Left colon (tissue), 2 donors: ENCODE results near the gene RPS28. TPM values are rescaled to one million over a fixed set of nuclear protein-coding genes. Genes with fewer than 3 reads are reported as not detected.
A peak's percentile ranks its signal among the peaks of the same experiment; 100 is the strongest.
"Not testable (repeated sequence)": the region's sequence is repeated elsewhere in the genome, so short reads cannot be mapped to it uniquely, and the experiment has no call there.

Experiments
- ATAC-seq: fragments of 200-7000 bp; cut with Tn5 transposase; one replicate; pipeline ENCODE4 v1.9.1; 2020; ENCODE audit warnings: mild to moderate bottlenecking, moderate library complexity
- DNase-seq, 2 donors: peaks; one replicate each; pipeline ENCODE4 v3.0.0-alpha.2; 2020
- intact Hi-C, 2 donors: fragments of 100-400 bp; cut with DNase I in 1 of 2; cut with micrococcal nuclease in 1 of 2; formaldehyde crosslinking; loops; one replicate each; pipeline versions ENCODE4 v1.11.2 to v1.14.0; 2022; cut with DNase I, micrococcal nuclease
- total RNA-seq, 2 donors: library from RNA; stranded (reverse); fragmentation: NEBNext Ultra II Directional; extraction: Animal tissue kit (Norgen Biotek cat#: 25700); gene quantifications; one replicate each; pipeline ENCODE4 v1.2.1, GENCODE V29; 2021
- donor health status: DM: no; HTN: no; CAD: no.
- donor health status: DM: yes; HTN: yes; CAD: no.

The RPS28 gene
- total RNA-seq, 2 donors from 2014 or later = 1,489 to 1,517 TPM

DNA sequence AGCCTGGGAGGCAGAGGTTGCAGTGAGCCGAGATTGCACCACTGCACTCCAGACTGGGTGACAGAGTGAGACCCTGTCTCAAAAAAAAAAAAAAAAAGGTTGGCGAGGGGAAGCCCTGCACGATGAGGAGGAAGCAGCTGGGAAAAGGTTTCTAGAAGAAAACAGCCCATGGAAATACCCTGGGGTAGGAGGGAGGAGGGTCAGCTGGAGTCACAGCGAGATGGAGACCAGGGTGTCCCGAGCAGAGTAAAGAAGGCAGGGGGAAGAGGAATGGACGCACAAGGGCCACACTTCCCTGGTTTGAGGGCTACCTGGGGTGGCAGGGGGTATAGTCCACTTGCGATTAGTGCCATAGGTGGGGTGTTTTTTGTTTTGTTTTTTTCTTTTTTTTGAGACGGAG lies 15.4 kb downstream of the RPS28 start:
- intact Hi-C loops = no loop called here
- no peak for DNase-seq
- no peak for ATAC-seq

DNA sequence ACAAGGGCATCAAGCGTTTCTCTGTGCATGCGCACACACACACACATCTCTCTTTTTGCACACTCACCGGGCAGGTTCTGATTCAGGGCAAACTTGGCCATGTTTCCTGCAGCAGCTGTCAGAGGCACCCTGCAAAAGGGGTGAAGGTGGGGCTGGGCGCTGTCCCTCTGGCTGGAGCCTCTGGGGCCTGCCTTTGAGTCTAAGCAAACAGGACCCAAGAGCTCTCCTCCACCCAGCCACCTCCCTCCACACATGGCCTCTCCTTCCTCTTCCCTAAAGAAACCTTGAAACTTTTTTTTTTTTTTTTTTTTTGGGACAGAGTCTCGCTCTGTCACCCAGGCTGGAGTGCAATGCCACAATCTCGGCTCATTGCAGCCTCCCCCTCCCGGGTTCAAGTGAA lies 16.4 kb downstream of the RPS28 start:
- ATAC-seq (peak; percentile 30), DNase-seq (peak in 1 of 2 donors; percentile 20)
- intact Hi-C loops = no loop called here

DNA sequence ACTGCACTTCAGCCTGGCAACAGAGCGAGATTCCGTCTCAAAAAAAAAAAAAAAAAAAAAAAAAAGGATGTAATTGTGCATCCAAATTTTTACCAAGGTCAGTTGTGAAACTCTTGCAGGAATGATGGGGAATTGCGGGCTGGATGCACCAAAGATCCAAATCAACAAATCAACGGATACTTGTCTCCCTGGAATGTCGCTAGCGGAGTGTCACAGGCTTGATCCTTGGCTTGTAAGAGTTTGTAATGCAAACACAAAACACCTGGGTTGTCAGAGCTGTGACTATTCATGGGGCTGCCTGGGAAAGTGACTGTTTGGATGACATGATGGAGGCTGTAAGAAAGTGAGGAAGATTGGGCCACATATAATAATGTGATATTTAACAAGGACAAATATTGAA lies 17.5 kb downstream of the RPS28 start:
- ATAC-seq (no peak), DNase-seq (no peak)
- intact Hi-C loops = no loop called here

DNA sequence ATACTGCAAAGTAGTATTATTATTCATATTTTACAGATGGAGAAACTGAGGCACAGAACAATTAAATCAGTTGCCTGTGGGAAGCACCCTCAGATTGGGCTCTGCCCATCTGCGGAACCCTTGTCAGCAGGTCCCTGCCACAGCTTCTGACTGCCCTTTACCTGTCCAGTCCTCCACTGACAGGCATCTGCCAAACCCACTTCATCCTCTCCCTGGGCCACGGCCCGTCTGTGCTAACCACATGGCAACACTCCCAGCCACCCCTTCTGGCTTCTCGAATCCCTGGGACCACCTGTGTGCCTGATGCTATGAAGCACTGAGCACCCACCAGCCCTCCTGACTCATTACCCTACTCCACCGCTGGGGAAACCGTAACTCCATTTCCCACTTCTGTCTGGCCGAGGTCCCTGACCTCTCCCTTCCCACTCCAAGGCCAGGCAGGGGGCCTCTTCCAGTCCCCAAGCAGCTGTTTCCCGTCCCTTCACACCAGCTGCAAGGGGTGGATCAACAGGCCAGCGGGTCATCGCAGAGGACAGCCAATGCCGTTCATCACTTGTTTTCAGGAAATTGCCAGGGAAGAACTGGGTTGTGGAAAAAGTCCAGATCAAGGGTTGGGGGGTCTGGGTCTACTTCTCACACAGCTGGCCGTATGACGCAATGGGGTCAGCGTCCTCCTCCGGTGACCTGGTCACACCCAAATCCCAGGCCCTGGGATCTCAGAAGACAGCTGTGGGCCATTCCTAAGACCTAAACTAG lies 19.2 kb downstream of the RPS28 start:
- ATAC-seq (no peak), DNase-seq (no peak)
- intact Hi-C loops = no loop called here

DNA sequence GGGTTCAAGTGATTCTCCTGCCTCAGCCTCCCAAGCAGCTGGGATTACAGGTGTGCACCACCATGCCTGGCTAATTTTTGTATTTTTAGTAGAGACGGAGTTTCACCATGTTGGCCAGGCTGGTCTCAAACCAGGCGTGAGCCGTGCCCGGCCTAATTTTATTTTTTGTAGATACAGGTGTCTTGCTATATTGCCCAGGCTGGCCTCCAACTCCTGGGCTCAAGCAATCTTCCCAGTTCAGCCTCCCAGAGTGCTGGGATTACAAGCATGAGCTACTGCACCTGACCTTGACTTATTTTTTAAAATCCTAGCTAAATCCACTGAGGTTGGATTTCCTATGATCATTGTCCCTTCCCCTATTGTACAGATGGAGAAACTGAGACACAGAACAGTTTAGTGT lies 20.2 kb downstream of the RPS28 start:
- intact Hi-C loops, DNase-seq, ATAC-seq: not testable (repeated sequence)

DNA sequence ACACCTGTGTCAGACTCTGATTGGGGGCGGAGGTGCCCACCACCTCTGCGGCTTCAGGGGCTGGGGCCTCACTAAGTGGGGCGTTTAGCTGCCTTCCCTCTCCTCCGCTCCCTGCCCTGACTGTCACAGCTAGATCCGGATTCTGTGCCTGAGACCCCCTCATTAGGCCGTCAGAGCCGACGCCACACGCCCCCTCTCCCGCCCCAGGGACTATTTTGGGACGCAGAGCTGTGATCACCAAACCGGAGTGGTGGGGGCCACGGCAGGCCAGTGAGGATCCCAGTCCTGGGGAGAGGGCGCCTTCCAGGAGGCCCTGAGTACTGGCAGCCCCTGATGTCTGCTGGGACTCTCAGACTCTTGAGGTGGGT lies 21.0 kb downstream of the RPS28 start:
- ATAC-seq (no peak), DNase-seq (no peak)
- intact Hi-C loops = no loop called here

DNA sequence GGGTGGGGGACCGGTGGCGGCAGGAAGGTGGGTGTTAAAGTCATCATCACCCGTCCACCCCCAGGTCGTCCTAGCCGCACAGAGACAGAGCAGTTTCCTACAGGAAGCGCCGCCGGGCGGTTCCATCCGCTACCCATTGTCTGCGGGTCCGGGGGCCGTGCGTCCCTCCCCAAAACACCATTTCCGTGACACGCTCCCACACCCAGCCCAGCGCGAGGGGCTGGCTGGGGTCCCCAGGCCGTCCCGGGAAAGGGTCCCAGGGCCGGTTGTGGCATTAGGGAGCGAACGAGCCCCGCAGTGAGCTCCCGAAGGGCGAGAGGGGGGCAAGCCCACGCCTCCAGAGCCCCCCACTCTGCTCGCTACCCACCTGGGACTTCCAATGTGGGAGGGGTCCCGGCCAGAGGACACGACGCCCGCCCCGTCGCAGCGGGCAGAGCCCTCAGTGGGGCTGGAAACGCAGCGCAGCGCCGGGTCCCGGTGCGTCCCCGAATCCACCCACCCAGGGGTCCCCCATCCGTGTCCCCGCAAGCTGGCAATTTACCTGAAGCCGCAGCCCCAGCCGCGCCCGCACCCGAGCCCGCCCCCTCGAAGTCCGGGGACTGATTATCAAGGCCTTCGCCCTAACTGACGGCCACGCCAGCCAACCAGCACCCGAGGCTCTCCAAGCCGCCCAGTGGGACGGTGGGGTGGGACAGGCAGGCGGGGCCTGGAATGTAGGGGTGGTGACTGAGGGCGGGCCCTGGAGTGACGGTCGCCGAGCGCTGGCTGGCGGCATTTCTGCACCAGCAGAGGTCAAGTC lies 21.6 kb downstream of the RPS28 start, which contains the start of gene KANK3:
KANK3 (minus strand) TSS at position 579 of the 799 bp plus-strand sequence. CDS start 5,434 bp downstream, outside the sequence.
- intact Hi-C loops = no loop called here
- DNase-seq (peak; percentile 96 to 97), ATAC-seq (peak; percentile 100)

DNA sequence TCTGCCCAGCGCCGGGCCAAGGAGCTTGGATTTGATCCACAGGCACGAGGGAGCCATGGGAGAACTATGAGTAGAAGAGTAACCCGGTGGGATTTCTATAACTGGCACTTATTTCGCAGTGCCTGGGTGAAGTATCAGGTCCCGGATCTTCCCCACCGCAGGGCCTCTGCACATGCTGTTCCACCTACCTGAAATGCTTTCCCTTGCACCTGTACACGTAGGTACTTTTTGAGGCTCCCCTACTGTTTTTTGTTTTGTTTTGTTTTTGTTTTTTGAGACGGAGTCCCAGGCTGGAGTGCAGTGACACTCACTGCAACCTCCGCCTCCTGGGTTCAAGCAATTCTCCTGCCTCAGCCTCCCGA lies 22.2 kb downstream of the RPS28 start:
- intact Hi-C loops = no loop called here
- no peak for ATAC-seq
- DNase-seq = no peak

DNA sequence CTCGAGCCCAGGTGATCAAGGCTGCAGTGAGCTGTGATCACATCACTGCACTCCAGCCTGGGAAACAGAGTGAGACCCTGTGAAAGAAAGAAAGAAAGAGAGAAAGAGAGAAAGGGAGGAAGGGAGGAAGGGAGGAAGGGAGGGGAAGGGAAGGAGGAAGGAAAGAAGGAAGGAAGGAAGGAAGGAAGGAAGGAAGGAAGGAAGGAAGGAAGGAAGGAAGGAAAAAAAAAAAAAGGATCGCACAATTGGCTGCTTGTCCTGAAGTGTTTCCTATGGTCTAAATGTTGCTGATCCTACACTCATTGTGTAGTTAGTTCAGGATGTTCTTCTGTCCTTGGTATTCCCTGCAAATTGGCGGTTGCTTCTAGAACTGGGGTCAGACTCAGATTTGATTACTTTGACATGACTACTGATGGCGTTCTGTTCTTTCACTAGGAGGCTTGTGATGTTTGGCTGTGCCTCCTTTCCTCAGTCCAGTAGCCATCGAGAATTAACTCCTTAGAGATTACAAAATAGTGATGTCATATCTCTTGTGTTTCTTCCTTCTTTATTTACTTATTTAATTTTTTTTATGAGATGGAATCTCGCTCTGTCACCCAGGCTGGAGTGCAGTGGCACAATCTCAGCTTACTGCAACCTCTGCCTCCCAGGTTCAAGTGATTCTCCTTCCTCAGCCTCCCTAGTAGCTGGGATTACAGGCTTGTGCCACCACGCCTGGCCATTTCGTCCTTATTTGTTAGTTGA lies 28.5 kb downstream of the RPS28 start:
- intact Hi-C loops = loop anchor here in 1 of 2 donors (5.0 kb wide), 1 partner anchor 158 kb away; no protein-coding TSS in a partner anchor
- DNase-seq, ATAC-seq: not testable (repeated sequence)

DNA sequence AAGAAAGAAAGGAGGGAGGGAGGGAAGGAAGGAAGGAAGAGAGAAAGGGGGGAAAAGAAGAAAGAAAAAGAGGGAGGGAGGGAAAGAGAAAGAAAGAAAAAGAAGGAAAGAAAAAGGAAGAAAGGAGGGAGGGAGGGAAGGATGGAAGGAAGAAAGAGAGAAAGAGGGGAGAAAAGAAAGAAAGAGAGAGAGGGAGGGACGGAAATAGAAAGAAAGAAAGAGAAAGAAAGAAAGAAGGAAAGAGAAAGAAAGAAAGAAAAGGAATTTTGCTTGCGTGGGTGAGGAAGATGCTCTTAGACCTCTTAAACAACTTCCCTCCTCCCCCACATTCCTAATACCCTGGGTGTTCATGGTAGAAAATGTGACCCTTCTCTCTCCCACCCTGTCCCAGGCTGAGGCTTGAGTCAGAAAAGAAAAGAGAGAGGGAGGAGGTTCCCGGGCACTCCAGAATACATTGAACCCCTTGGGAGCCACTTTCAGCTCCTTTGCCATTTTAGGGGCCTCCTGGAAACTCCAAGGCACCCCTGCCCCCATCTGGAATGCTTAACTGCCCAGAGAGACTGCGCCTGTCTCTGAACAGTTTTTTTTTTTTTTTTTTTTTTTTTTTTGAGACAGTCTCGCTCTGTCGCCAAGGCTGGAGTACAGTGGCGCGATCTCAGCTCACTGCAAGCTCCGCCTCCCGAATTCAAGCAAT lies 31.0 kb downstream of the RPS28 start:
- DNase-seq (no peak), ATAC-seq (no peak)
- intact Hi-C loops = loop anchor here in 1 of 2 donors (5.0 kb wide), 1 partner anchor 155 kb away; no protein-coding TSS in a partner anchor

DNA sequence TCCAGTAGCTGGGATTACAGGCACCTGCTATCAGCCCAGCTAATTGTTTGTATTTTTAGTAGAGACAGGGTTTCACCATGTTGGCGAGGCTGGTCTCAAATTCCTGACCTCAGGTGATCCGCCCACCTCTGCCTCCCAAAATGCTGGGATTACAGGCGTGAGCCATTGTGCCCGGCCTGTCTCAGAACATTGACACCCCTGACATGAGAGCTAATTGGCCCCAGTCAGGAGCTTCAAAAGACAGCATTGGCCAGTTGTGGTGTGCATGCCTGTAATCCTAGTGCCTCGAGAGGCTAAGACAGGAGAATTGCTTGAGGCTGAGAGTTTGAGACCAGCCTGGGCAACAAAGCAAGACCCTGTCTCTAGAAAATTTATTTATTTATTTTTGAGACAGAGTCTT lies 31.5 kb downstream of the RPS28 start:
- DNase-seq, ATAC-seq: not testable (repeated sequence)
- intact Hi-C loops = loop anchor here in 1 of 2 donors (5.0 kb wide), 1 partner anchor 154 kb away; no protein-coding TSS in a partner anchor

DNA sequence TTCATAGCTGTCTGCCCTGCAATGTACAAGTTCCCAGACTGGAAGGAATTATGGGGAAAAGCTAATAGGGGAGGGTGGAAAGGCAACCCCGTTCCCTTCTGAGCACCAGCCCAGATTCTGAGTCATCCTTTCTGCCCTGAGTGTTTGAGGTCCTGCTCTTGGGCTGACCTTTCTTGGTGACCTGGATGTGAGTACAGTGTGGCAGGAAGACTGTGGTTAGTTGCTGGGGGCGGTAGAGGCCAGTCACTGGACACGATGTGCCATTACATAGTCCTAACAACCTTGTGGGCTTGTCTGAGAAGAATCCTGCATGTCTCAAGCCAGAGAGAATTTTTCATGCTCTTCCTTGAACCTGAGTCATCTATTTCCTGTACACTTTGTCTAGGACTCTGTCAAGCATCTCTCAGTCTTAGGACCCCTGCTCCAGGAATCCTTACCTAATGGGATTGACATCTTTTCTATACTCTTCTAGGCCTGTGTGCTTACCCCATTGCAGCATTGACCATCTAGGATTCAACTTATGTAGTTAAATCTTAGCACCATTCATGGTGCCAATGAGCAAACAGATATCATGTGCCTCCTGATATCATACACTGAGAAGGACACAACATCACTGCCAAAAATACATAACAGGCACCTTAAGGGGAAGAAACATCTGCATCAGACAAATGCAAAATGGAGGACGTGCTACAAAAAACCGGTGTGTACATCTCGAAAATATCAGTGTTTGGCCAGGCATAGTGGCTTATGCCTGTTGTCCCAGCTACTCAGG lies 34.5 kb downstream of the RPS28 start:
- ATAC-seq = no peak
- intact Hi-C loops = no loop called here
- DNase-seq = no peak

DNA sequence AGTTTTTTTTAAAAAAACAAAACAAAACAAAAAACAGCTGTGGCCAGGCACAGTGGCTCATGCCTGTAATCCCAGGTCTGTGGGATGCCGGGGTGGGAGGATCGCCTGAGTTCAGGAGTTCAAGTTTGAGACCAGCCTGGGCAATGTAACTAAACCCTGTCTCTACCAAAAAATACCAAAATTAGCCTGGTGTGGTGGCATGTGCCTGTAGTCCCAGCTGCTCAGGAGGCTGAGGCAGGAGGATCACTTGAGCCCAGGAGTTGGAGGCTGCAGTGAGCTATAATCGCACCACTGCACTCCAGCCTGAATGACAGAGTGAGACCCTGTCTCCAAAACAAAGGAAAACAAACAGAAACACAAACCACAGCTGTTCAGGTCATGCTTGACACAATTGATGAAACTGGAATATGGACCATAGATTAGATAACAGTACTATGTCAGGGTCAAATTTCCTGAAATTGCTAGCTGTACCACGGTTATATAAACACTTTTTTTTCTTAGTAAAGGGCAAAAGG lies 35.8 kb downstream of the RPS28 start:
- DNase-seq = no peak

DNA sequence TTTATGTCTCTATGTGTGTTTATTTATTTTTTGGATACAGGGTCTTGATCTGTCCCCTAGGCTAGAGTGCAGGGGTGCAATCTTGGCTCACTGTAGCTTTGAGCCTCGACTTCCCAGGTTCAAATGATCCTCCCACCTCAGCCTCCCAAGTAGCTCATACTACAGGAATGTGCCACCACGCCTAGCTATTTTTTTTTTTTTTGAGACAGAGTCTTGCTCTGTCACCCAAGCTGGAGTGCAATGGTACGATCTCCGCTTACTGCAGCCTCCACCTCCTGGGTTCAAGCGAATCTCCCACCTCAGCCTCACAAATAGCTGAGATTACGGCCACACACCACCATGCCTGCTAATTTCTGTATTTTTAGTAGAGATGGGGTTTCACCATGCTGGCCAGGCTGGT lies 37.7 kb downstream of the RPS28 start:
- intact Hi-C loops = no loop called here
- no peak for DNase-seq
- ATAC-seq = no peak

More for the DNA sequence above, 35.8 kb downstream of the RPS28 start:
- no peak for ATAC-seq
- intact Hi-C loops = no loop called here

DNA sequence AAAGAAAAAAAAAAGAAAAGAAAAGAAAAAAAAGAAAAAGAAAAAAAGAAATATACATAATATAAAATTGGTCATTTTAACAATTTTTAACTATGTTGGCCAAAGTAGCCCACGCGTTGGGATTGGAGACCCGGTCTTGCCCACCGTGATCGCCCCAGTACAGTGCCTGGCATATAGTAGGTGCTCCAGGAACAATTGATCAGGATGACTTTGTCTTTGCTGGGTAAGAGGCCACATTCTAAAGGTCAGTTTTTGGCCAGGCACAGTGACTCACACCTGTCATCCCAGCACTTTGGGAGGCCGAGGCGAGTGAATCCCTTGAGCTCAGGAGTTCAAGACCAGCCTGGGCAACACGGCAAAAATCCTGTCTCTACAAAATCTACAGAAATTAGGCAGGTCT lies 38.9 kb downstream of the RPS28 start:
- no peak for DNase-seq
- intact Hi-C loops = no loop called here
- ATAC-seq = no peak

DNA sequence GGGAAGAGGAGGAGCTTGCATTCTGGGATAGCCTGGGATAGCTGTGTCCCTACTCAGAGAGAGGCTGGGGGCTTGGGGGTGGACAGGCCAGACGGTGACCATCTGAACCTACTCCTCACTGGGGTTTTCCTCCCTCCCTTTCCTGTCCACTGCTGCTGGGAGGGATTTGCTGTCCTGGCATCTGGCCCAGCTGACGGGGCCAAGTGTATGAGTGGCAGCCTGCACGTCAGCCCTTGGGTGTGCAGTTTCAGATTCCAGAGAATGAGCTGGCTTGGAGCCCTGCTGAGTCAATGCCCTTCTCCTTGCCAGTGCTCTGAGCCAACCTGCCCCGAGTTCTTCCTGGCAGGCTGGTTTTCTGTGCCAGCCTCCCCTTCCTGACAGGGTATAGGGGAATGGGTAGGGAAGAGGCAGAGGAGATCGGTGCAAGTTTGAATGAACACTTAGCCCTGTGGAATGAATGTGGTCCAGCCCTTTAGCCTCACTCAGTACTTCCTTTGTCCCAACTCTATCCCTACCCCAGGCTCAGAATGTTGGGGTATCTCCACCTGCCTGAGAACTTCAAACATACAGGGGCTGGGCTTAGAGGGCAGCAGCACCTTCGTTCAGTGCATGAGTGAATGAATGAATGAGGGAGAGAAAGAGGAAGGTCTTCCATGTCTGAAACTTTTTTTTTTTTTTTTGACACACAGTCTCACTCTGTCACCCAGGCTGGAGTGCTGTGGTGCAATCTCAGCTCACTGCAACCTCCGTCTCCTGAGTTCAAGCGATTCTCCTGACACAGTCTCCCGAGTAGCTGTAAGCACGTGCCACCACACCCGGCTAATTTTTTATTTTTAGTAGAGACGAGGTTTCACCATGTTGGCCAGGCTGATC lies 40.9 kb downstream of the RPS28 start:
- ATAC-seq (peak; percentile 79), DNase-seq (peak; percentile 90 to 96)
- intact Hi-C loops = no loop called here
